CD4-positive, alpha-beta T cell (primary cell): ENCODE data around the gene RASGRP4. TPM values are rescaled to one million over a fixed set of nuclear protein-coding genes. Genes with fewer than 3 reads are reported as not detected.

ENCODE experiments used
- ATAC-seq: fragments of 200-7000 bp; cut with Tn5 transposase; one replicate; pipeline ENCODE4 v1.10.0; 2022; ENCODE audit warnings: mild to moderate bottlenecking; ENCODE audit not compliant: poor library complexity
- CTCF ChIA-PET: fragments of 350-600 bp; sonication (Branson Sonifier 250); formaldehyde crosslinking; loops from one replicate; lab custom pipeline; 2021; ENCODE audit warnings: antibody characterized with exemption, inconsistent platforms; lab: Charles Lee
- POLR2A ChIA-PET: fragments of 350-600 bp; sonication (Branson Sonifier 250); formaldehyde crosslinking; loops from one replicate; lab custom pipeline; 2021; ENCODE audit warnings: antibody characterized with exemption, inconsistent platforms; lab: Charles Lee
- DNase-seq, 14 experiments: peaks; one replicate each; pipeline ENCODE4 v3.0.0-alpha.2; 2013 to 2020; ENCODE audit warnings: mixed read lengths in 2 of 14
- H3K27ac ChIP-seq, 2 donors: one replicate each; pipeline versions ENCODE4 v1.5.1 to v1.7.0; 2013; ENCODE audit warnings: low read length in 2 of 2, low read depth in 1 of 2, mild to moderate bottlenecking in 1 of 2
- H3K27me3 ChIP-seq, 2 experiments: 1 replicate in 1 of 2; 2 replicates in 1 of 2; pipeline versions ENCODE4 v1.6.1 to v1.7.0; 2013; ENCODE audit warnings: low read length in 2 of 2, control low read depth in 1 of 2, mild to moderate bottlenecking in 1 of 2, moderate library complexity in 1 of 2; ENCODE audit not compliant: insufficient read depth in 2 of 2, control insufficient read depth in 1 of 2
- H3K36me3 ChIP-seq: one replicate; pipeline ENCODE4 v1.6.1; 2013; ENCODE audit warnings: low read length, control low read depth; ENCODE audit not compliant: insufficient read depth
- H3K4me1 ChIP-seq: one replicate; pipeline ENCODE4 v1.6.1; 2013; ENCODE audit warnings: low read length, control low read depth; ENCODE audit not compliant: insufficient read depth
- H3K4me3 ChIP-seq: one replicate; pipeline ENCODE4 v1.5.1; 2013; ENCODE audit warnings: mild to moderate bottlenecking, low read length, moderate library complexity
- H3K9me3 ChIP-seq, 2 experiments: 1 replicate in 1 of 2; 2 replicates in 1 of 2; pipeline versions ENCODE4 v1.6.1 to v1.7.0; 2013; ENCODE audit warnings: low read length in 2 of 2, mild to moderate bottlenecking in 2 of 2, control low read depth in 1 of 2, moderate library complexity in 1 of 2; ENCODE audit not compliant: control insufficient read depth in 1 of 2, insufficient read depth in 1 of 2
- H3K27ac Mint-ChIP-seq: one replicate; pipeline ENCODE4 v1.8.0; 2020; ENCODE audit warnings: mixed read lengths
- H3K27me3 Mint-ChIP-seq: one replicate; pipeline ENCODE4 v1.8.0; 2021; ENCODE audit warnings: mixed read lengths
- H3K36me3 Mint-ChIP-seq: one replicate; pipeline ENCODE4 v1.8.0; 2021; ENCODE audit warnings: low read depth, mixed read lengths
- H3K4me1 Mint-ChIP-seq: one replicate; pipeline ENCODE4 v1.8.0; 2021; ENCODE audit warnings: low read depth, mixed read lengths
- H3K4me3 Mint-ChIP-seq: one replicate; pipeline ENCODE4 v1.8.0; 2020; ENCODE audit warnings: mild to moderate bottlenecking, mixed read lengths
- H3K9me3 Mint-ChIP-seq: one replicate; pipeline ENCODE4 v1.8.0; 2020; ENCODE audit warnings: mixed read lengths
- CTCF ChIP-seq: fragments of 200-600 bp; IDR thresholded peaks from one replicate; pipeline ENCODE4 v1.8.0; 2022; ENCODE audit warnings: antibody characterized with exemption, mild to moderate bottlenecking
- intact Hi-C, 2 experiments: fragments of 100-400 bp; cut with DNase I in 1 of 2; cut with micrococcal nuclease in 1 of 2; formaldehyde crosslinking; loops; one replicate each; pipeline versions ENCODE4 v1.15.1 to v1.9.0; 2023 to 2025; cut with DNase I, micrococcal nuclease
- total RNA-seq, 174 experiments: library from RNA in 2 of 174; stranded (reverse) in 2 of 174; gene quantifications; one replicate each; pipeline ENCODE4 v1.2.3 and lab custom pipeline; 2021 to 2026

RASGRP4 gene
- total RNA-seq, 2 experiments from 2014 or later: 0.30 to 0.45 TPM

GRCh38 chr19:38389101-38389925 is 36.7 kb downstream of the RASGRP4 start:
- peak overlapping the region; percentile 74 for H3K4me3 Mint-ChIP-seq
- peaks cover 22% of the 10 kb centered on the region for H3K36me3 Mint-ChIP-seq
- POLR2A ChIA-PET: interaction anchor here (0.6 to 4.3 kb wide), 4 partner anchors 14 to 245 kb away, joined by 3 to 45 read pairs (median 24); partner anchors contain the start of genes EIF3K, FAM98C and PSMD8
- H3K9me3 ChIP-seq: peaks cover 0 to 5% of the 10 kb centered on the region in 2 experiments
- H3K36me3 ChIP-seq: no peaks in the 10 kb centered on the region
- peaks cover 45% of the 10 kb centered on the region for H3K4me1 ChIP-seq
- peaks cover 29% of the 10 kb centered on the region for H3K27me3 Mint-ChIP-seq
- TF ChIP-seq CTCF: no peak
- CTCF ChIA-PET: interaction anchor here (0.6 to 4.7 kb wide), 2 partner anchors 14 to 538 kb away, joined by 3 to 45 read pairs; partner anchors contain the start of gene FAM98C
- H3K27ac Mint-ChIP-seq: no peak overlapping the region
- no peaks in the 10 kb centered on the region for H3K9me3 Mint-ChIP-seq
- ATAC-seq: no peak
- H3K4me3 ChIP-seq: peak overlapping the region; percentile 37
- DNase-seq: peak in 4 of 14 experiments; percentile 13 to 47 (median 28)
- intact Hi-C loops: loop anchor here (2.0 to 5.0 kb wide), 3 partner anchors 13 to 52 kb away; partner anchors contain the start of genes CATSPERG (in 1 of the 2), FAM98C (in 1 of the 2) and PSMD8 (in 1 of the 2)
- peaks cover 36% of the 10 kb centered on the region for H3K4me1 Mint-ChIP-seq
- peaks cover 15 to 17% of the 10 kb centered on the region in 2 experiments for H3K27me3 ChIP-seq
- no peak overlapping the region for H3K27ac ChIP-seq

- peak within 1 kb of the TSS; percentile 58 for H3K4me3 ChIP-seq
- H3K4me3 Mint-ChIP-seq: peak within 1 kb of the TSS; percentile 94
- peak within 1 kb of the TSS; percentile 70 for H3K27ac Mint-ChIP-seq
- no peak within 1 kb of the TSS for H3K27ac ChIP-seq
- H3K4me1 ChIP-seq: peaks cover 44% of the 10 kb centered on the region
- H3K27me3 Mint-ChIP-seq: peaks cover 33% of the 10 kb centered on the region
- TF ChIP-seq CTCF: no peak
- no peaks in the 10 kb centered on the region for H3K9me3 Mint-ChIP-seq
- peaks cover 30% of the 10 kb centered on the region for H3K36me3 Mint-ChIP-seq
- peaks cover 2% of the 10 kb centered on the region for H3K36me3 ChIP-seq
- peak in 2 of 14 experiments; percentile 40 to 46 for DNase-seq
- ATAC-seq: no peak
- H3K27me3 ChIP-seq: peaks cover 17 to 18% of the 10 kb centered on the region in 2 experiments
- CTCF ChIA-PET: interaction anchor here (1.7 to 4.7 kb wide), 3 partner anchors 14 to 53 kb away, joined by 11 to 45 read pairs (median 11); partner anchors contain the start of genes CATSPERG, FAM98C and PSMD8
- POLR2A ChIA-PET: interaction anchor here (0.8 to 4.3 kb wide), 9 partner anchors 7 to 1071 kb away, joined by 3 to 45 read pairs (median 5); partner anchors contain the start of genes CATSPERG, EIF3K, FAM98C and MRPS12
- peaks cover 30% of the 10 kb centered on the region for H3K4me1 Mint-ChIP-seq
- intact Hi-C loops: loop anchor here (2.0 to 5.0 kb wide), 3 partner anchors 14 to 51 kb away; partner anchors contain the start of genes CATSPERG (in 1 of the 2), FAM98C (in 1 of the 2) and PSMD8 (in 1 of the 2)
- H3K9me3 ChIP-seq: peaks cover 0 to 5% of the 10 kb centered on the region in 2 experiments
These were observed 37.5 kb downstream of the RASGRP4 start, which contains the start of gene SPRED3 for GRCh38 chr19:38388349-38389100. Gene SPRED3, plus strand, starts transcription at chr19:38388697. Its CDS starts 1,606 bp downstream, at chr19:38390303.
